WTC11 (cell line): ENCODE measurements around the gene ZBTB7B. TPM values are rescaled to one million over a fixed set of nuclear protein-coding genes. Genes with fewer than 3 reads are reported as not detected.

Experiments used
- ATAC-seq: fragments of 200-7000 bp; cut with Tn5 transposase; 2 replicates; pipeline ENCODE4 v1.10.0; 2021; ENCODE audit warnings: mild to moderate bottlenecking, moderate library complexity
- CTCF ChIA-PET: fragments of 300-600 bp; sonication (Branson Sonifier 250); formaldehyde crosslinking; loops from one replicate; lab custom pipeline; 2021; ENCODE audit warnings: antibody characterized with exemption; lab: Charles Lee
- POLR2A ChIA-PET: fragments of 350-600 bp; sonication (Branson Sonifier 250); formaldehyde crosslinking; loops from one replicate; lab custom pipeline; 2021; ENCODE audit warnings: antibody characterized with exemption; lab: Charles Lee
- DNase-seq: peaks from one replicate; pipeline ENCODE4 v3.0.0; 2021; ENCODE audit warnings: low spot score
- H3K27ac Mint-ChIP-seq: 2 replicates; pipeline ENCODE4 v1.8.0; 2021; ENCODE audit warnings: mixed read lengths
- H3K27me3 Mint-ChIP-seq: 2 replicates; pipeline ENCODE4 v1.8.0; 2021; ENCODE audit warnings: low read depth, mild to moderate bottlenecking, moderate library complexity, mixed read lengths
- H3K36me3 Mint-ChIP-seq: 2 replicates; pipeline ENCODE4 v1.8.0; 2021; ENCODE audit warnings: mixed read lengths
- H3K4me1 Mint-ChIP-seq: 2 replicates; pipeline ENCODE4 v1.8.0; 2022; ENCODE audit warnings: mixed read lengths
- H3K4me3 Mint-ChIP-seq: 2 replicates; pipeline ENCODE4 v1.8.0; 2021; ENCODE audit warnings: mild to moderate bottlenecking, moderate library complexity, mixed read lengths
- H3K9me3 Mint-ChIP-seq: 2 replicates; pipeline ENCODE4 v1.8.0; 2021; ENCODE audit warnings: mixed read lengths
- CBFB ChIP-seq: sonication (generic); formaldehyde crosslinking; IDR thresholded peaks from 2 replicates; pipeline ENCODE4 v1.8.1; 2022; ENCODE audit warnings: mild to moderate bottlenecking, low read depth, missing genetic modification reagents
- ETV6 ChIP-seq: sonication (generic); formaldehyde crosslinking; IDR thresholded peaks from 2 replicates; pipeline ENCODE4 v1.8.1; 2022; ENCODE audit warnings: mild to moderate bottlenecking, missing genetic modification reagents
- FOXJ3 ChIP-seq: sonication (generic); formaldehyde crosslinking; IDR thresholded peaks from 2 replicates; pipeline ENCODE4 v1.9.0; 2021; ENCODE audit warnings: missing genetic modification reagents, mild to moderate bottlenecking, borderline replicate concordance
- FOXP1 ChIP-seq: sonication (generic); formaldehyde crosslinking; IDR thresholded peaks from 2 replicates; pipeline ENCODE4 v1.8.0; 2022; ENCODE audit warnings: missing genetic modification reagents, mild to moderate bottlenecking, moderate library complexity, borderline replicate concordance
- GRHL2 ChIP-seq: fragments of 250-450 bp; sonication (Bioruptor Pico); IDR thresholded peaks from 2 replicates; pipeline ENCODE4 v1.8.0; 2022; ENCODE audit warnings: mild to moderate bottlenecking, moderate library complexity; ENCODE audit not compliant: insufficient replicate concordance, severe bottlenecking
- NFATC4 ChIP-seq: fragments of 250-450 bp; sonication (Bioruptor Pico); IDR thresholded peaks from 2 replicates; pipeline ENCODE4 v1.9.0; 2021; ENCODE audit warnings: mild to moderate bottlenecking
- NFYB ChIP-seq: sonication (generic); formaldehyde crosslinking; conservative IDR thresholded peaks from 2 replicates; pipeline ENCODE4 v1.8.0; 2022; ENCODE audit warnings: low read depth, missing genetic modification reagents
- NR1H2 ChIP-seq: sonication (generic); formaldehyde crosslinking; IDR thresholded peaks from 2 replicates; pipeline ENCODE4 v1.9.0; 2021; ENCODE audit warnings: mild to moderate bottlenecking, moderate library complexity, missing genetic modification reagents
- NR3C1 ChIP-seq: sonication (generic); formaldehyde crosslinking; conservative IDR thresholded peaks from 2 replicates; pipeline ENCODE4 v1.8.1; 2023; ENCODE audit warnings: low read depth, mild to moderate bottlenecking, missing genetic modification reagents
- ZNF138 ChIP-seq: sonication (generic); formaldehyde crosslinking; conservative IDR thresholded peaks from 2 replicates; pipeline ENCODE4 v1.8.1; 2022; ENCODE audit warnings: mild to moderate bottlenecking, moderate library complexity, missing genetic modification reagents
- ZNF232 ChIP-seq: sonication (generic); formaldehyde crosslinking; IDR thresholded peaks from 2 replicates; pipeline ENCODE4 v1.8.0; 2022; ENCODE audit warnings: mild to moderate bottlenecking, missing genetic modification reagents
- total RNA-seq: library from RNA; stranded (reverse); gene quantifications from 3 replicates; pipeline ENCODE4 v1.2.3, GENCODE V29; 2021
- TF ChIP-seq, protein P1 (sequence below): sonication (generic); formaldehyde crosslinking; IDR thresholded peaks from 2 replicates; pipeline ENCODE4 v1.8.0; 2022; ENCODE audit warnings: mild to moderate bottlenecking, missing genetic modification reagents
- TF ChIP-seq, protein P2 (sequence below): sonication (generic); formaldehyde crosslinking; IDR thresholded peaks from 2 replicates; pipeline ENCODE4 v1.8.0; 2023; ENCODE audit warnings: missing genetic modification reagents, mild to moderate bottlenecking, borderline replicate concordance
- TF ChIP-seq, protein P3 (sequence below): sonication (generic); formaldehyde crosslinking; IDR thresholded peaks from 2 replicates; pipeline ENCODE4 v1.8.1; 2023; ENCODE audit warnings: mild to moderate bottlenecking, missing genetic modification reagents, moderate library complexity
- TF ChIP-seq, protein P4 (sequence below): sonication (generic); formaldehyde crosslinking; IDR thresholded peaks from 2 replicates; pipeline ENCODE4 v1.8.0; 2022; ENCODE audit warnings: mild to moderate bottlenecking, missing genetic modification reagents

The ZBTB7B gene
- total RNA-seq, 1 experiment from 2014 or later = 29.8 TPM

DNA sequence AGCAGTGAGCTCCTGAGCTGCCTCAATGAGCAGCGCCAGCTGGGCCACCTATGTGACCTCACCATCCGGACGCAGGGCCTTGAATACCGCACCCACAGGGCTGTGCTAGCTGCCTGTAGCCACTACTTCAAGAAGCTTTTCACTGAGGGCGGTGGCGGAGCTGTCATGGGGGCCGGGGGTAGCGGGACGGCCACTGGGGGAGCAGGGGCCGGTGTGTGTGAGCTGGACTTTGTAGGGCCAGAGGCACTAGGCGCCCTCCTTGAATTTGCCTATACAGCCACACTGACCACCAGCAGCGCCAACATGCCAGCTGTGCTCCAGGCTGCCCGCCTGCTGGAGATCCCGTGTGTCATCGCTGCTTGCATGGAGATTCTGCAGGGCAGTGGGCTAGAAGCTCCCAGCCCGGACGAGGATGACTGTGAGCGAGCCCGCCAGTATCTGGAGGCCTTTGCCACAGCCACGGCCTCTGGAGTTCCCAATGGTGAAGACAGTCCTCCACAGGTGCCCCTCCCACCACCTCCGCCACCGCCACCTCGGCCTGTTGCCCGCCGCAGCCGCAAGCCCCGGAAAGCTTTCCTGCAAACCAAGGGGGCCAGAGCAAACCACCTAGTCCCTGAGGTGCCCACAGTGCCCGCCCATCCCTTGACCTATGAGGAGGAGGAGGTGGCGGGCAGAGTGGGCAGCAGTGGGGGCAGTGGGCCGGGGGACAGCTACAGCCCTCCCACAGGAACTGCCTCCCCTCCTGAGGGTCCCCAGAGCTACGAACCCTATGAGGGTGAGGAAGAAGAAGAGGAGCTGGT, 12.3 kb downstream of the ZBTB7B start:
- TF ChIP-seq, protein P1, sequence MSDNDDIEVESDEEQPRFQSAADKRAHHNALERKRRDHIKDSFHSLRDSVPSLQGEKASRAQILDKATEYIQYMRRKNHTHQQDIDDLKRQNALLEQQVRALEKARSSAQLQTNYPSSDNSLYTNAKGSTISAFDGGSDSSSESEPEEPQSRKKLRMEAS (CRISPR knock-in tag) = no peak
- TF ChIP-seq FOXJ3 (CRISPR knock-in tag) (no peak), GRHL2 (CRISPR knock-in tag) (no peak), CBFB (CRISPR knock-in tag) (no peak), NFATC4 (CRISPR knock-in tag) (no peak), ETV6 (CRISPR knock-in tag) (no peak), NR3C1 (CRISPR knock-in tag) (no peak)
- TF ChIP-seq, protein P2, sequence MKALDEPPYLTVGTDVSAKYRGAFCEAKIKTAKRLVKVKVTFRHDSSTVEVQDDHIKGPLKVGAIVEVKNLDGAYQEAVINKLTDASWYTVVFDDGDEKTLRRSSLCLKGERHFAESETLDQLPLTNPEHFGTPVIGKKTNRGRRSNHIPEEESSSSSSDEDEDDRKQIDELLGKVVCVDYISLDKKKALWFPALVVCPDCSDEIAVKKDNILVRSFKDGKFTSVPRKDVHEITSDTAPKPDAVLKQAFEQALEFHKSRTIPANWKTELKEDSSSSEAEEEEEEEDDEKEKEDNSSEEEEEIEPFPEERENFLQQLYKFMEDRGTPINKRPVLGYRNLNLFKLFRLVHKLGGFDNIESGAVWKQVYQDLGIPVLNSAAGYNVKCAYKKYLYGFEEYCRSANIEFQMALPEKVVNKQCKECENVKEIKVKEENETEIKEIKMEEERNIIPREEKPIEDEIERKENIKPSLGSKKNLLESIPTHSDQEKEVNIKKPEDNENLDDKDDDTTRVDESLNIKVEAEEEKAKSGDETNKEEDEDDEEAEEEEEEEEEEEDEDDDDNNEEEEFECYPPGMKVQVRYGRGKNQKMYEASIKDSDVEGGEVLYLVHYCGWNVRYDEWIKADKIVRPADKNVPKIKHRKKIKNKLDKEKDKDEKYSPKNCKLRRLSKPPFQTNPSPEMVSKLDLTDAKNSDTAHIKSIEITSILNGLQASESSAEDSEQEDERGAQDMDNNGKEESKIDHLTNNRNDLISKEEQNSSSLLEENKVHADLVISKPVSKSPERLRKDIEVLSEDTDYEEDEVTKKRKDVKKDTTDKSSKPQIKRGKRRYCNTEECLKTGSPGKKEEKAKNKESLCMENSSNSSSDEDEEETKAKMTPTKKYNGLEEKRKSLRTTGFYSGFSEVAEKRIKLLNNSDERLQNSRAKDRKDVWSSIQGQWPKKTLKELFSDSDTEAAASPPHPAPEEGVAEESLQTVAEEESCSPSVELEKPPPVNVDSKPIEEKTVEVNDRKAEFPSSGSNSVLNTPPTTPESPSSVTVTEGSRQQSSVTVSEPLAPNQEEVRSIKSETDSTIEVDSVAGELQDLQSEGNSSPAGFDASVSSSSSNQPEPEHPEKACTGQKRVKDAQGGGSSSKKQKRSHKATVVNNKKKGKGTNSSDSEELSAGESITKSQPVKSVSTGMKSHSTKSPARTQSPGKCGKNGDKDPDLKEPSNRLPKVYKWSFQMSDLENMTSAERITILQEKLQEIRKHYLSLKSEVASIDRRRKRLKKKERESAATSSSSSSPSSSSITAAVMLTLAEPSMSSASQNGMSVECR (CRISPR knock-in tag) = no peak
- TF ChIP-seq, protein P3, sequence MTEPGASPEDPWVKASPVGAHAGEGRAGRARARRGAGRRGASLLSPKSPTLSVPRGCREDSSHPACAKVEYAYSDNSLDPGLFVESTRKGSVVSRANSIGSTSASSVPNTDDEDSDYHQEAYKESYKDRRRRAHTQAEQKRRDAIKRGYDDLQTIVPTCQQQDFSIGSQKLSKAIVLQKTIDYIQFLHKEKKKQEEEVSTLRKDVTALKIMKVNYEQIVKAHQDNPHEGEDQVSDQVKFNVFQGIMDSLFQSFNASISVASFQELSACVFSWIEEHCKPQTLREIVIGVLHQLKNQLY = no peak
- H3K36me3 Mint-ChIP-seq = peaks cover 8% of the 10 kb centered on the region; the same call in 1 of the 2 replicates
- no peaks in the 10 kb centered on the region for H3K9me3 Mint-ChIP-seq
- ATAC-seq = no peak
- DNase-seq = no peak
- CTCF ChIA-PET = interaction anchor here (0.6 to 6.8 kb wide), 7 partner anchors 15 to 158 kb away, joined by 3 to 79 read pairs (median 46); partner anchors contain the start of genes ADAM15, EFNA4, KRTCAP2 and LENEP
- H3K27me3 Mint-ChIP-seq = peaks cover 4% of the 10 kb centered on the region; the same call in 1 of the 2 replicates
- peaks cover 53% of the 10 kb centered on the region for H3K4me1 Mint-ChIP-seq
- H3K4me3 Mint-ChIP-seq = no peak overlapping the region
- H3K27ac Mint-ChIP-seq = no peak overlapping the region
- POLR2A ChIA-PET = interaction anchor here (3.5 kb wide), 2 partner anchors 12 to 16 kb away, joined by 22 to 28 read pairs; partner anchors contain the start of gene ZBTB7B

DNA sequence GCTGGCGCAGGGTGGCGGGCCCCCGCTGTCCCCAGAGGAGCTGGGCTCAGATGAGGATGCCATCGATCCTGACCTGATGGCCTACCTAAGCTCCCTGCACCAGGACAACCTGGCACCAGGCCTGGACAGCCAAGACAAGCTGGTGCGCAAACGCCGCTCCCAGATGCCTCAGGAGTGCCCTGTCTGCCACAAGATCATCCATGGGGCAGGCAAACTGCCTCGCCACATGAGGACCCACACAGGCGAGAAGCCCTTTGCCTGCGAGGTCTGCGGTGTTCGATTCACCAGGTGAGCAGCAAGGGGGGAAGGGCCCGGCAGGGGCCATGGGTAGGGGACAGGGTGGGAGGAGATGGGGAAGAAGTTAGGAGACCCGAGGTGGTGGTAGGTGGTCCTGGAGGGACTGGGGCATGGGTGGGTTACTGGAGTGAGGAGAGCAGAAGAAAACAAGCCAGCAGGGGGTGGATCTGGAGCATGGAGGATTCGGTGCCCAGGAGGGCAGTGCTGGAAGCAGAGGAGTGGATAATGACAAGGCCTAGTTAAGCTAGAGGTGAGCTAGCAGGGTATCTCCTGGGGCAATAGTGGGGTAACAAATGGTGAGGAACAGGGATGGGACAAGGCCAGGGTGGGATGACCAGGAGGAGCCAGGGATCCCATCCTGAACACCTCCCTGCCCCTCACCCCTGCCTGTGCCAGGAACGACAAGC, 13.1 kb downstream of the ZBTB7B start:
- peaks cover 8% of the 10 kb centered on the region; the same call in 1 of the 2 replicates for H3K36me3 Mint-ChIP-seq
- ATAC-seq = no peak
- CTCF ChIA-PET = interaction anchor here (0.6 to 6.8 kb wide), 12 partner anchors 8 to 157 kb away, joined by 3 to 79 read pairs (median 17); partner anchors contain the start of genes ADAM15, EFNA3, EFNA4 and KRTCAP2

DNA sequence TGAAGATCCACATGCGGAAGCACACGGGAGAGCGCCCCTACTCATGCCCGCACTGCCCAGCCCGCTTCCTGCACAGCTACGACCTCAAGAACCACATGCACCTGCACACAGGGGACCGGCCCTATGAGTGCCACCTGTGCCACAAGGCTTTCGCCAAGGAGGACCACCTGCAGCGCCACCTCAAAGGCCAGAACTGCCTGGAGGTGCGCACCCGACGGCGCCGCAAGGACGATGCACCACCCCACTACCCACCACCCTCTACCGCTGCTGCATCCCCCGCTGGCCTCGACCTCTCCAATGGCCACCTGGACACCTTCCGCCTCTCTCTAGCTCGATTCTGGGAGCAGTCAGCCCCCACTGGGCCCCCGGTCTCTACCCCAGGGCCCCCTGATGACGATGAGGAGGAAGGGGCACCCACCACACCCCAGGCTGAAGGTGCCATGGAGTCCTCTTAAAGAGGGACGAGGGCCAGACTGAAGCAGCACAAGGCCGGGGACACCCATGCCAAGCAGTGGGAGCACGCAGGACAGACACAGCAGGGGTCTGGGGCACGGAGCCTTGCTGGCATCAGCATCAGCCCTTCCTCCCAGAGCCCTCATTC, 13.7 kb downstream of the ZBTB7B start:
- H3K4me1 Mint-ChIP-seq = peaks cover 45% of the 10 kb centered on the region
- DNase-seq (no peak), ATAC-seq (no peak)
- ChIA-PET CTCF (interaction anchor here (0.8 to 6.8 kb wide), 26 partner anchors 9 to 157 kb away, joined by 4 to 79 read pairs (median 14); partner anchors contain the start of genes ADAM15, DCST1, DCST2 and EFNA3), POLR2A (interaction anchor here (0.6 to 3.5 kb wide), 9 partner anchors 13 to 449 kb away, joined by 3 to 28 read pairs (median 4); partner anchors contain the start of genes CHRNB2, FLAD1, SHC1 and ZBTB7B)
- H3K9me3 Mint-ChIP-seq = no peaks in the 10 kb centered on the region
- no peak overlapping the region; the same call in 1 of the 2 replicates for H3K27ac Mint-ChIP-seq
- TF ChIP-seq, protein P4, sequence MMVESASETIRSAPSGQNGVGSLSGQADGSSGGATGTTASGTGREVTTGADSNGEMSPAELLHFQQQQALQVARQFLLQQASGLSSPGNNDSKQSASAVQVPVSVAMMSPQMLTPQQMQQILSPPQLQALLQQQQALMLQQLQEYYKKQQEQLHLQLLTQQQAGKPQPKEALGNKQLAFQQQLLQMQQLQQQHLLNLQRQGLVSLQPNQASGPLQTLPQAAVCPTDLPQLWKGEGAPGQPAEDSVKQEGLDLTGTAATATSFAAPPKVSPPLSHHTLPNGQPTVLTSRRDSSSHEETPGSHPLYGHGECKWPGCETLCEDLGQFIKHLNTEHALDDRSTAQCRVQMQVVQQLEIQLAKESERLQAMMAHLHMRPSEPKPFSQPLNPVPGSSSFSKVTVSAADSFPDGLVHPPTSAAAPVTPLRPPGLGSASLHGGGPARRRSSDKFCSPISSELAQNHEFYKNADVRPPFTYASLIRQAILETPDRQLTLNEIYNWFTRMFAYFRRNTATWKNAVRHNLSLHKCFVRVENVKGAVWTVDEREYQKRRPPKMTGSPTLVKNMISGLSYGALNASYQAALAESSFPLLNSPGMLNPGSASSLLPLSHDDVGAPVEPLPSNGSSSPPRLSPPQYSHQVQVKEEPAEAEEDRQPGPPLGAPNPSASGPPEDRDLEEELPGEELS (CRISPR knock-in tag) = no peak
- TF ChIP-seq NFYB (CRISPR knock-in tag) = no peak
- TF ChIP-seq ZNF138 = 0 out of 2 replicates have a peak, but pooled peaks have one; percentile 60
- peak overlapping the region; percentile 60; the same call in 1 of the 2 replicates for H3K4me3 Mint-ChIP-seq
- peaks cover 8% of the 10 kb centered on the region; the same call in 1 of the 2 replicates for H3K36me3 Mint-ChIP-seq
- H3K27me3 Mint-ChIP-seq = peaks cover 4% of the 10 kb centered on the region; the same call in 1 of the 2 replicates

More for the DNA sequence above, 13.1 kb downstream of the ZBTB7B start:
- Mint-ChIP-seq H3K4me1 (peaks cover 49% of the 10 kb centered on the region), H3K4me3 (no peak overlapping the region), H3K9me3 (no peaks in the 10 kb centered on the region), H3K27me3 (peaks cover 4% of the 10 kb centered on the region; the same call in 1 of the 2 replicates), H3K27ac (0 out of 2 replicates have a peak overlapping the region, but pooled peaks have one; percentile 41)
- POLR2A ChIA-PET = interaction anchor here (1.6 to 3.5 kb wide), 3 partner anchors 13 to 43 kb away, joined by 4 to 28 read pairs (median 22); partner anchors contain the start of gene ZBTB7B
- DNase-seq = no peak
- TF ChIP-seq ZNF232 (CRISPR knock-in tag) (no peak), NR1H2 (CRISPR knock-in tag) (no peak), FOXP1 (CRISPR knock-in tag) (0 out of 2 replicates have a peak, but pooled peaks have one; percentile 15)
